Spleen (tissue), 11 donors: ENCODE results near the gene SPNS2. TPM values are rescaled to one million over a fixed set of nuclear protein-coding genes. Genes with fewer than 3 reads are reported as not detected.

Experiments used
- DNase-seq: peaks from one replicate; pipeline ENCODE4 v3.0.0-alpha.2; 2020
- H3K27ac ChIP-seq, 8 donors: fragments of 200-600 bp; sonication (generic) in 7 of 8; 1 replicate in 4 of 8; 2 replicates in 4 of 8; pipeline versions ENCODE4 v1.5.0 to v1.8.0; 2016 to 2021; ENCODE audit warnings: inconsistent platforms in 4 of 8, mild to moderate bottlenecking in 4 of 8, moderate library complexity in 1 of 8
- H3K27me3 ChIP-seq, 7 donors: fragments of 200-600 bp; sonication (generic) in 6 of 7; replicated peaks in 1 of 7; 1 replicate in 4 of 7; 2 replicates in 3 of 7; pipeline versions ENCODE4 v1.5.0 to v1.8.0; 2016 to 2021; ENCODE audit warnings: inconsistent platforms in 3 of 7, mild to moderate bottlenecking in 1 of 7
- H3K36me3 ChIP-seq, 6 donors: fragments of 200-600 bp; sonication (generic) in 5 of 6; 1 replicate in 4 of 6; 2 replicates in 2 of 6; pipeline versions ENCODE4 v1.5.0 to v1.8.0; 2016 to 2021; ENCODE audit warnings: inconsistent platforms in 2 of 6
- H3K4me1 ChIP-seq, 6 donors: fragments of 200-600 bp; sonication (generic) in 5 of 6; 1 replicate in 3 of 6; 2 replicates in 3 of 6; pipeline versions ENCODE4 v1.5.0 to v1.8.0; 2016 to 2021; ENCODE audit warnings: inconsistent platforms in 3 of 6
- H3K4me3 ChIP-seq, 8 donors: fragments of 200-600 bp; sonication (generic) in 7 of 8; 1 replicate in 4 of 8; 2 replicates in 4 of 8; pipeline versions ENCODE4 v1.5.0 to v1.8.0; 2016 to 2021; ENCODE audit warnings: inconsistent platforms in 4 of 8, mild to moderate bottlenecking in 4 of 8, moderate library complexity in 2 of 8
- H3K9me3 ChIP-seq, 8 donors: fragments of 200-600 bp; sonication (generic) in 7 of 8; 1 replicate in 4 of 8; 2 replicates in 4 of 8; pipeline versions ENCODE4 v1.5.0 to v1.8.0; 2016 to 2021; ENCODE audit warnings: inconsistent platforms in 4 of 8
- POLR2A ChIP-seq, 3 donors: fragments of 450-650 bp; IDR thresholded peaks; one replicate each; pipeline ENCODE4 v1.5.1; 2017; ENCODE audit warnings: antibody characterized with exemption in 3 of 3, mild to moderate bottlenecking in 1 of 3
- POLR2AphosphoS5 ChIP-seq, 3 donors: sonication (generic); formaldehyde crosslinking; IDR thresholded peaks; one replicate each; pipeline ENCODE4 v1.5.1; 2017; ENCODE audit warnings: antibody characterized with exemption in 3 of 3
- WGBS, 5 donors: extraction: QIAGEN DNeasy Blood & Tissue Kit in 3 of 5; methylation state at CpG; one replicate each; pipeline versions ENCODE4 v1.1.5 to v1.1.7; 2013 to 2018; 5-methylcytosine and 5-hydroxymethylcytosine counted together
- intact Hi-C: fragments of 100-400 bp; cut with DNase I; formaldehyde crosslinking; loops from one replicate; pipeline ENCODE4 v1.15.0; 2023; ENCODE audit warnings: low total_unique reads
- polyA plus RNA-seq, 3 donors: library from polyadenylated mRNA; stranded (reverse); fragments of 200-250 nt; gene quantifications; one replicate each; pipeline ENCODE4 v1.2.1, GENCODE V29; 2013
- total RNA-seq, 7 donors: library from RNA; depleted of rRNA in 3 of 7; stranded (reverse); fragments of >200 nt in 3 of 7; fragmentation: NEBNext Ultra II Directional in 4 of 7; extraction: Animal tissue kit (Norgen Biotek cat#: 25700) in 4 of 7; gene quantifications; one replicate each; pipeline versions ENCODE4 v1.1.0 to v1.2.1, GENCODE V29; 2016 to 2021
- TF ChIP-seq, protein P1 (sequence below), 11 experiments: fragments of 200-600 bp in 7 of 11; fragments of 450-650 bp in 4 of 11; sonication (generic) in 4 of 11; IDR thresholded peaks in 8 of 11; conservative IDR thresholded peaks in 3 of 11; 1 replicate in 7 of 11; 2 replicates in 4 of 11; pipeline versions ENCODE4 v1.4.0 to v1.8.0; 2016 to 2021; ENCODE audit warnings: antibody characterized with exemption in 11 of 11, inconsistent platforms in 4 of 11, mild to moderate bottlenecking in 1 of 11
- donor health status: healthy with polysubstance abuse.
- donor health status: DM: no; HTN: no; CAD: no; lungs with moderate emphysema.
- donor health status: DM: no; HTN: no; CAD: no.
- donor health status: Bipolar disorder and iron deficiency.
- donor health status: healthy.
- donor health status: DM: no; HTN: no; CAD: no.
- donor health status: DM: yes; HTN: yes; CAD: no.

The SPNS2 gene
- total and polyA plus RNA-seq, 10 donors: 8.1 to 53.5 (median 22.9) TPM

DNA sequence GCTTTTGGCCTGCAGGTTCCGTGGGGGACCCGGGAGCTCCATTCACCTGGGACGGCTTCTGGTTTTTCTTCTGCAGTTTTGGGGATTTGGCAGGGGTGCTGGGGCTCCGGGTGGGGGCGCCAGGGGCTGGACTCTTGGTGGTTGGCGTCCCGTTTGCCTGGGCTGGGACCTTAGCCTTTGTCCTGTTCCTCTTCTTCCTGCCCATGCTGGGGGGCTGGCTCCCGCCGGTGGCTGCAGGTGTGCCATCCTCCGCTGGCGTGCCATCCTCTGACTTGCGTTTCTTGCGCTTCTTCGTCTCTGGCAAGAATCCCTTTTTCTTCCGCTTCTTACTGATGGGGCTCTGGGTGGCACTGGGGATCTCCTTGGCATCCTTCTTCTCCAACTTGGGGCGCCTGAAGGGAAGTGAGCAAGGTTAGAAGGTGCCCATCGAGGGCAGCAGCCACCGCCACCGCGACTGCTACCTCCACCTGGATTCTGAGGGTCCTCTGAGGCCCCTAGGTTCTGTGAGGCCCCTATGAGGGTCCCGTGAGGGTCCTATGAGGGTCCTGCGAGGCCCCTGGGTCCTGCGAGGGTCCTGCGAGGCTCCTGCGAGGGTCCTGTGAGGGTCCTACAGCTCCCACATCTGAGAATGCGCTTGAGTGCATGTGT is 41.0 kb downstream of the SPNS2 start:
- Histone ChIP-seq H3K27ac (peak overlapping the region in 4 of 8 donors; percentile 37 to 65 (median 60)), H3K9me3 (no peaks in the 10 kb centered on the region), H3K4me3 (no peak overlapping the region), H3K36me3 (peaks cover 0 to 77% (median 68%) of the 10 kb centered on the region in 6 donors), H3K27me3 (no peaks in the 10 kb centered on the region), H3K4me1 (peaks cover 18 to 100% (median 77%) of the 10 kb centered on the region in 6 donors)
- DNase-seq: no peak
- intact Hi-C loops: no loop called here
- 86 to 93% (median 87%) methylated on average over 22 to 26 of the region's 26 CpGs for WGBS, 5 donors
- no peak for TF ChIP-seq POLR2AphosphoS5 (IDR thresholded peaks at IDR 0.05)
- TF ChIP-seq, protein P1, sequence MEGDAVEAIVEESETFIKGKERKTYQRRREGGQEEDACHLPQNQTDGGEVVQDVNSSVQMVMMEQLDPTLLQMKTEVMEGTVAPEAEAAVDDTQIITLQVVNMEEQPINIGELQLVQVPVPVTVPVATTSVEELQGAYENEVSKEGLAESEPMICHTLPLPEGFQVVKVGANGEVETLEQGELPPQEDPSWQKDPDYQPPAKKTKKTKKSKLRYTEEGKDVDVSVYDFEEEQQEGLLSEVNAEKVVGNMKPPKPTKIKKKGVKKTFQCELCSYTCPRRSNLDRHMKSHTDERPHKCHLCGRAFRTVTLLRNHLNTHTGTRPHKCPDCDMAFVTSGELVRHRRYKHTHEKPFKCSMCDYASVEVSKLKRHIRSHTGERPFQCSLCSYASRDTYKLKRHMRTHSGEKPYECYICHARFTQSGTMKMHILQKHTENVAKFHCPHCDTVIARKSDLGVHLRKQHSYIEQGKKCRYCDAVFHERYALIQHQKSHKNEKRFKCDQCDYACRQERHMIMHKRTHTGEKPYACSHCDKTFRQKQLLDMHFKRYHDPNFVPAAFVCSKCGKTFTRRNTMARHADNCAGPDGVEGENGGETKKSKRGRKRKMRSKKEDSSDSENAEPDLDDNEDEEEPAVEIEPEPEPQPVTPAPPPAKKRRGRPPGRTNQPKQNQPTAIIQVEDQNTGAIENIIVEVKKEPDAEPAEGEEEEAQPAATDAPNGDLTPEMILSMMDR (IDR thresholded peaks at IDR 0.05 in 8 of 11, conservative IDR thresholded peaks at IDR 0.05 in 3 of 11): no peak
- TF ChIP-seq POLR2A (IDR thresholded peaks at IDR 0.05): no peak

- H3K27ac ChIP-seq: peak overlapping the region in 6 of 8 donors; percentile 34 to 65 (median 57)
- intact Hi-C loops: no loop called here
- WGBS, 5 donors: 60 to 79% (median 64%) methylated on average over 6 to 14 of the region's 14 CpGs
- DNase-seq: peak; percentile 70
- peaks cover 18 to 100% (median 73%) of the 10 kb centered on the region in 6 donors for H3K4me1 ChIP-seq
- H3K36me3 ChIP-seq: peaks cover 0 to 82% (median 72%) of the 10 kb centered on the region in 6 donors
- no peak overlapping the region for H3K4me3 ChIP-seq
- H3K27me3 ChIP-seq: no peaks in the 10 kb centered on the region
- no peaks in the 10 kb centered on the region for H3K9me3 ChIP-seq
- no peak for TF ChIP-seq POLR2A (IDR thresholded peaks at IDR 0.05)
- TF ChIP-seq POLR2AphosphoS5 (IDR thresholded peaks at IDR 0.05): peak in 1 of 3 donors; percentile 11
- TF ChIP-seq, protein P1 (IDR thresholded peaks at IDR 0.05 in 8 of 11, conservative IDR thresholded peaks at IDR 0.05 in 3 of 11): peak in 5 of 11 experiments; percentile 10 to 32 (median 21)
These were observed 41.6 kb downstream of the SPNS2 start for GRCh38 chr17:4540224-4540651.

GRCh38 chr17:4540687-4541327 is 42.1 kb downstream of the SPNS2 start:
- Histone ChIP-seq H3K4me3 (no peak overlapping the region), H3K27ac (peak overlapping the region in 6 of 8 donors; percentile 34 to 74 (median 61)), H3K36me3 (peaks cover 0 to 88% (median 78%) of the 10 kb centered on the region in 6 donors), H3K27me3 (no peaks in the 10 kb centered on the region), H3K9me3 (no peaks in the 10 kb centered on the region), H3K4me1 (peaks cover 18 to 97% (median 67%) of the 10 kb centered on the region in 6 donors)
- intact Hi-C loops: no loop called here
- peak; percentile 75 for DNase-seq
- TF ChIP-seq, protein P1 (IDR thresholded peaks at IDR 0.05 in 8 of 11, conservative IDR thresholded peaks at IDR 0.05 in 3 of 11): peak in 1 of 11 experiments; percentile 2
- peak; percentile 8 to 68 (median 48) for TF ChIP-seq POLR2AphosphoS5 (IDR thresholded peaks at IDR 0.05)
- no peak for TF ChIP-seq POLR2A (IDR thresholded peaks at IDR 0.05)
- WGBS, 5 donors: 48 to 71% (median 51%) methylated on average over 15 of the region's 15 CpGs
